Ascending aorta (tissue), 2 donors: Measurements from ENCODE around the gene MORN2. TPM values are rescaled to one million over a fixed set of nuclear protein-coding genes. Genes with fewer than 3 reads are reported as not detected.
A peak's percentile ranks its signal among the peaks of the same experiment; 100 is the strongest.

Experiments
- DNase-seq, 2 donors: peaks; one replicate each; pipeline ENCODE4 v3.0.0-alpha.2; 2019; ENCODE audit warnings: low spot score in 2 of 2
- H3K27ac ChIP-seq, 2 donors: fragments of 200-600 bp; sonication (generic); one replicate each; pipeline ENCODE4 v1.5.1; 2016 to 2017; ENCODE audit warnings: mild to moderate bottlenecking in 1 of 2
- H3K27me3 ChIP-seq: fragments of 200-600 bp; sonication (generic); one replicate; pipeline ENCODE4 v1.5.1; 2017
- H3K36me3 ChIP-seq, 2 donors: fragments of 200-600 bp; sonication (generic); one replicate each; pipeline ENCODE4 v1.5.1; 2016
- H3K4me1 ChIP-seq, 2 donors: fragments of 200-600 bp; sonication (generic); one replicate each; pipeline ENCODE4 v1.5.1; 2016 to 2017; ENCODE audit warnings: mild to moderate bottlenecking in 1 of 2
- H3K4me3 ChIP-seq, 2 donors: fragments of 200-600 bp; sonication (generic); one replicate each; pipeline ENCODE4 v1.5.1; 2016 to 2017; ENCODE audit warnings: mild to moderate bottlenecking in 1 of 2
- H3K9me3 ChIP-seq, 2 donors: fragments of 200-600 bp; sonication (generic); one replicate each; pipeline ENCODE4 v1.5.1; 2016
- CTCF ChIP-seq, 3 experiments: fragments of 200-600 bp in 2 of 3; fragments of 450-650 bp in 1 of 3; sonication (generic) in 2 of 3; IDR thresholded peaks; one replicate each; pipeline ENCODE4 v1.5.1; 2016 to 2019; ENCODE audit warnings: antibody characterized with exemption in 3 of 3, mild to moderate bottlenecking in 1 of 3, moderate library complexity in 1 of 3
- intact Hi-C: fragments of 100-400 bp; cut with DNase I; formaldehyde crosslinking; loops from one replicate; pipeline ENCODE4 v1.15.1; 2023
- total RNA-seq: library from RNA; depleted of rRNA; stranded (reverse); fragments of >200 nt; gene quantifications from one replicate; pipeline ENCODE4 v1.1.0, GENCODE V29; 2016

The MORN2 gene
- total RNA-seq, 1 donor from 2014 or later = not detected

- H3K36me3 ChIP-seq = peaks cover 31 to 71% of the 10 kb centered on the region in 2 donors
- intact Hi-C loops = no loop called here
- no peak for TF ChIP-seq CTCF (IDR thresholded peaks at IDR 0.05)
- no peak overlapping the region for H3K4me3 ChIP-seq
- no peaks in the 10 kb centered on the region for H3K9me3 ChIP-seq
- no peaks in the 10 kb centered on the region for H3K4me1 ChIP-seq
- no peak for DNase-seq
- no peaks in the 10 kb centered on the region for H3K27me3 ChIP-seq
- no peak overlapping the region for H3K27ac ChIP-seq
Observed at GRCh38 chr2:38863061-38863695, 12.6 kb upstream of the MORN2 start.

- Histone ChIP-seq H3K9me3 (peaks cover 0 to 2% of the 10 kb centered on the region in 2 donors), H3K36me3 (peaks cover 6 to 36% of the 10 kb centered on the region in 2 donors), H3K27ac (no peak overlapping the region), H3K4me1 (no peaks in the 10 kb centered on the region), H3K4me3 (no peak overlapping the region), H3K27me3 (no peaks in the 10 kb centered on the region)
- no peak for TF ChIP-seq CTCF (IDR thresholded peaks at IDR 0.05)
- no peak for DNase-seq
- intact Hi-C loops = no loop called here
Observed at GRCh38 chr2:38866773-38867443, 8.9 kb upstream of the MORN2 start.

- peaks cover 0 to 15% of the 10 kb centered on the region in 2 donors for H3K36me3 ChIP-seq
- no peak for DNase-seq
- peaks cover 4 to 11% of the 10 kb centered on the region in 2 donors for H3K4me1 ChIP-seq
- intact Hi-C loops = no loop called here
- peaks cover 0 to 2% of the 10 kb centered on the region in 2 donors for H3K9me3 ChIP-seq
- H3K4me3 ChIP-seq = no peak overlapping the region
- no peaks in the 10 kb centered on the region for H3K27me3 ChIP-seq
- no peak overlapping the region for H3K27ac ChIP-seq
- TF ChIP-seq CTCF (IDR thresholded peaks at IDR 0.05) = no peak
Observed at GRCh38 chr2:38871432-38871831, 4.3 kb upstream of the MORN2 start.

- no peaks in the 10 kb centered on the region for H3K27me3 ChIP-seq
- H3K4me3 ChIP-seq = no peak overlapping the region
- H3K4me1 ChIP-seq = peaks cover 4 to 16% of the 10 kb centered on the region in 2 donors
- peaks cover 0 to 2% of the 10 kb centered on the region in 2 donors for H3K9me3 ChIP-seq
- DNase-seq = no peak
- no peak overlapping the region for H3K27ac ChIP-seq
- TF ChIP-seq CTCF (IDR thresholded peaks at IDR 0.05) = no peak
- no peaks in the 10 kb centered on the region for H3K36me3 ChIP-seq
- intact Hi-C loops = no loop called here
Observed at GRCh38 chr2:38873763-38874162, 2.0 kb upstream of the MORN2 start.

GRCh38 chr2:38875227-38875575 is 575 bp upstream of the MORN2 start:
- peak overlapping the region; percentile 63 to 64 for H3K27ac ChIP-seq
- intact Hi-C loops = loop anchor here (5.0 kb wide), 1 partner anchor 98 kb away; the partner anchor contains the start of gene GEMIN6
- no peak for TF ChIP-seq CTCF (IDR thresholded peaks at IDR 0.05)

More at GRCh38 chr2:38875227-38875575, 575 bp upstream of the MORN2 start:
- H3K27me3 ChIP-seq = no peaks in the 10 kb centered on the region
- no peaks in the 10 kb centered on the region for H3K36me3 ChIP-seq
- peaks cover 4 to 16% of the 10 kb centered on the region in 2 donors for H3K4me1 ChIP-seq
- peak overlapping the region; percentile 65 to 81 for H3K4me3 ChIP-seq
- H3K9me3 ChIP-seq = no peaks in the 10 kb centered on the region
- no peak for DNase-seq
